ENCODE data around the gene KRTAP4-11.
"Not testable (repeated sequence)": the region's sequence is repeated elsewhere in the genome, so short reads cannot be mapped to it uniquely, and the experiment has no call there.

Gene KRTAP4-11

DNA sequence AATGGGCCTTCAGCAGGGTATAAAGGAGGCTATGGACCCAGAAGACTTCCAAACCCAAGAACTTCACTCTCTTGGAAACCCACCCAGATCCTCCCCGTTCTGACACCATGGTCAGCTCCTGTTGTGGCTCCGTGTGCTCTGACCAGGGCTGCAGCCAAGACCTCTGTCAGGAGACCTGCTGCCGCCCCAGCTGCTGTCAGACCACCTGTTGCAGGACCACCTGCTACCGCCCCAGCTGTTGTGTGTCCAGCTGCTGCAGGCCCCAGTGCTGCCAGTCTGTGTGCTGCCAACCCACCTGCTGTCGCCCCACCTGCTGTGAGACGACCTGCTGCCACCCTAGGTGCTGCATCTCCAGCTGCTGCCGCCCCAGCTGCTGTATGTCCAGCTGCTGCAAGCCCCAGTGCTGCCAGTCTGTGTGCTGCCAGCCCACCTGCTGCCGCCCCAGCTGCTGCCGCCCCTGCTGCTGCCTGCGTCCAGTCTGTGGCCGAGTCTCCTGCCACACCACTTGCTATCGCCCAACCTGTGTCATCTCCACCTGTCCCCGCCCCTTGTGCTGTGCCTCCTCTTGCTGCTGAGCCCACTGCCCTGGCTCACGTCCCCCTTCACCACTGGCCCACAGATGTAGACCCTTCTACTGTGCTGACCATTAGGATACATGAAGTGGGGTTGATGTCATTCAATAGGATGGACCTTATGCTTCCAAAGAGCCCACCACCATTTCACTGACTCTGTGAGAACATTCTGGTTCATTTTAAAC lies 33.9 kb downstream of the KRTAP4-11 start, which contains the start of gene KRTAP4-7:
KRTAP4-7 (plus strand) TSS at position 51 of the 757 bp plus-strand sequence; CDS start at position 108, 57 bp downstream.
- not testable (repeated sequence) for DNase-seq (ENCODE audit: low read depth, low spot score)

DNA sequence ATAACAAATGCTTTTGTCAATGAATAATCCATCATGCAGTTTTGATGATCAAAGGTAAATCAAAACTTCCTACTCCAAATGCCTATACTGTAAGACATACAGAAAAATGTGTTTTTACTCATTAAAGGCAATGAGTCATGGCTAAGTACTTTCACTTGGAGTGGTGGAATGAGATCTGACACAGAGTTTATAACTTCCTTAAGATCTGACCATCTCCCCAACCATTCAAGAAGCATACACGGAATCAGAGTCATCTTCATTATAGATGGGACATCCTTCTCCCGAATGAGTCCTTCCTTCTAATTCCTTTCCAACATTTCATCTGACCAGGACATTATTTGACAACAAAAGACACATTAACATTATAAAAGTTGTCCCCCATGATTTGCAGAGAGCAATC lies 34.7 kb downstream of the KRTAP4-11 start:
- not testable (repeated sequence) for DNase-seq (ENCODE audit: low read depth, low spot score)

DNA sequence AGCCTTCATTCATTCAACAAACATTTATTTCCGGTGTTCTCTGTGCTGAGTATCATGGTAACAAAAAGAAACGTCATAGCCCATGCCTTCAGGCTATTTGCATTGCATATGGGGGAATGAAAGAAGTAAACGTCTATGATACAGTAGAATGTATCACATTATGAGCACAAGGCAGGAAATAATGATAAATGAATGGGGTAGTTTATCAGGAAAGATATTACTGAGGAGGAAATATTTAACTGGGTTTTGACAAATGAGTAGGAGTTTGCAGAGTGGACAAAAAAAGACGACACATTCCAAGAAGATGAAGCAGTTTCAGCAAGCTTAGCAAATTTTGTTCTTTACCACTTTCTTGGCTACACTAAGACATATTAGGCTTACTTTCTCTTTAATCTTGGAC lies 35.5 kb downstream of the KRTAP4-11 start:
- DNase-seq (ENCODE audit: low read depth, low spot score), result no peak

DNA sequence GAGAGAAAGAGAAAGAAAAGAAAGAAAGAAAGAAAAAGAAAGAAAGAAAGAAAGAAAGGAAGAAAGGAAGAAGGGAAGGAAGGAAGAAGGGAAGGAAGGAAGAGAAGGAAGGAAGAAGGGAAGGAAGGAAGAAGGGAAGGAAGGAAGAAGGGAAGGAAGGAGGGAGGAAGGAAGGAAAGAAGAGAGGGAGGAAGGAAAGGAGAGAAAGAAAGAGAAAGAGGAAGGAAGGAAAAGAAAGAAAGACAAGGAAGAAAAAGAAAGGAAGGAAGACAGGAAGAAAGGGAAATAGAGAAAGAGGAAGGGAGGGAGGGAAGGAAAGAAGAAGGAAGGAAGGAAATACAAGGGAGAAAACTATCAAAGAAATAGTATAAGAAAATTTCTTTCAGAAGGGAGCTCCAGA lies 41.4 kb downstream of the KRTAP4-11 start:
- DNase-seq (ENCODE audit: low read depth, low spot score), result no peak

DNA sequence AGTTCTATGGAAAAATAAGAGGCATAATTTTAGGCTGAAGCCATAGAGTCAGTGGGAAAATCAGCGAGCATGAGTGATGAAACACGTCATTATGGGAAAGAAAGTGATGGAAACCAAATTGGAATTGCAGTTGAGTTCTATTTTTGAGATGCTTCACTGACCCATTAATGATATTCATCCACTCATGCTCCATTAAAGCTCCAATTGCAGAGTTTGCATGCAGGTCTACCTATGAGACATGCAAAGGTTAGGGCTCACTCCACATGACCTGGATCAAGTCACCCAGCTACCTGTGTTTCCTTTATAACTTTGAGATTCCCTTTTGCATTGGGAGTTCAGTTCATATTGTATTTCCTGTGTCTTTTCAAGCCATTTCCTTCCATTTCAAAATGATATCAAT lies 44.5 kb downstream of the KRTAP4-11 start:
- no peak for DNase-seq (ENCODE audit: low read depth, low spot score)

DNA sequence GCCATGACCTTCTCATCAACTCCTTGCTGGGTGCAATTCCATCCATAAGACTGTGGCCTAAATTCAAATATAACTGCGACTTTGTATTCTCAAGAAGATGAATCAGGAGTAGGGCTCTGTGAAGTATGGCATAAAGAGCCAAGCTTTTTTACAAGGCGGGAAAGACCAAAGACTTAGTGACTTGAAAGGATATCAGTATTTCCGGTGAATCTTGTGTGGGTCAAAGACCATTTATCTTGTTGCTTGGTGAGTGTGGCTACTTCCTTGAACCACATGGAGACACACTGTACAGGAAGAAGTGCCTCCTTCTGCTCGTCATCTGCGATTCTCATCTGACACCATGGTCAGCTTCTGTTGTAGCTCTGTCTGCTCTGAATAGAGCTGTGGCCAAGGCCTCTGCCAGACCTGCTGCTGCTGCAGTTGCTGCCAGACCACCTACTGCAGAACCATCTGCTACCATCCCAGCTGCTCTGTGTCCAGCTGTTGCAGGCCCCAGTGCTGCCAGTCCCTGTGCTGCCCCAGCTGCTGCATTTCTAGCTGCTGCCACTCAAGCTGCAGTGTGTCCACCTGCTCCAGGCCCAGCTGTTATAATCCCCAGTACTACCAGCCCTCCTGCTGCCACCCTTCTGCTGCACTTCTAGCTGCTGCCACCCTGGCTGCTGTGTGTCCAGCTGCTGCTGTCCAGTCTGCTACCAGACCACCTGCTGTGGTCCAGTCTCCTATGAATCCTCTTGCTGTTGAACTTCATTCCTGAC lies 46.4 kb downstream of the KRTAP4-11 start:
- DNase-seq (ENCODE audit: low read depth, low spot score), result no peak

DNA sequence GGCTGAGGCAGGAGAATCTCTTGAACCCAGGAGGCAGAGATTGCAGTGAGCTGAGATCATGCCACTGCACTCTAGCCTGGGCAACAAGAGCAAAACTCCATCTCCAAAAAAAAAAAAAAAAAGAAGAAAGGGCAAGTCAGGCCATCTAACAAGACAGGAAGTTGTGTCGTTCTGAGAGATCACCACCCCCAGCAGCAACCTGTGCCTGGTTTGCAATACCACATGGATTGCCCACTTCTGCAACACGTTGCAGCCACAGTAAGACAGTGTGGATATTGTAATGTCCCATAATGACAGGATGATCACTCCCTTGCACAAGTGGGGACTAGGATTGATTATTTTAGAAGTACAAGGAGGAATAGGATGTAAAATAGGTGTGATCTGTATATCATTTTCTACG lies 49.1 kb downstream of the KRTAP4-11 start:
- no peak for DNase-seq (ENCODE audit: low read depth, low spot score)

DNA sequence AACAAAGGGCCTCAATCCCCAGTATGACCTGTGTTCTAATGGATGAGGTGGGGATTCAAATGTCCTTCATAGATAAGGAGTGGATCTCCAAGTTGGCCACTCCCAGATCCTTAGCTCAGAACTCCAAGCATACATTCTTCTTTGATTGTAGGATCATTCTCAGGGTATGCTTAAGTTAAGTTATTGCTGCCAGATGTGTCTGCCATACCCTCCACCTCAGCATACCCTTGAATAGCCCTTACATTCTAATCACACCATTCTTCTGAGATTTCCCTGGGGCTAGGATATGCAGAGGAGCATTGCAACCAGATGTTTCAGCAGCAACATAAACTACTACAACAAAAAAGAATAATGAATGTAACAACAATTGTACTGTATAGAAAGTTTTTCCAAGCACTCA lies 50.9 kb downstream of the KRTAP4-11 start:
- no peak for DNase-seq (ENCODE audit: low read depth, low spot score)

Measured in brain pericyte (primary cell).